GM21528 (cell line): ENCODE data around the gene FBXO47.
"Not testable (repeated sequence)": the region's sequence is repeated elsewhere in the genome, so short reads cannot be mapped to it uniquely, and the experiment has no call there.

ENCODE experiments used
- ATAC-seq: cut with Tn5 transposase; IDR thresholded peaks from one replicate; pipeline ENCODE4 v1.9.1; 2021; ENCODE audit warnings: mild to moderate bottlenecking, moderate library complexity; ENCODE audit not compliant: unreplicated experiment, low FRiP score

The FBXO47 gene

DNA sequence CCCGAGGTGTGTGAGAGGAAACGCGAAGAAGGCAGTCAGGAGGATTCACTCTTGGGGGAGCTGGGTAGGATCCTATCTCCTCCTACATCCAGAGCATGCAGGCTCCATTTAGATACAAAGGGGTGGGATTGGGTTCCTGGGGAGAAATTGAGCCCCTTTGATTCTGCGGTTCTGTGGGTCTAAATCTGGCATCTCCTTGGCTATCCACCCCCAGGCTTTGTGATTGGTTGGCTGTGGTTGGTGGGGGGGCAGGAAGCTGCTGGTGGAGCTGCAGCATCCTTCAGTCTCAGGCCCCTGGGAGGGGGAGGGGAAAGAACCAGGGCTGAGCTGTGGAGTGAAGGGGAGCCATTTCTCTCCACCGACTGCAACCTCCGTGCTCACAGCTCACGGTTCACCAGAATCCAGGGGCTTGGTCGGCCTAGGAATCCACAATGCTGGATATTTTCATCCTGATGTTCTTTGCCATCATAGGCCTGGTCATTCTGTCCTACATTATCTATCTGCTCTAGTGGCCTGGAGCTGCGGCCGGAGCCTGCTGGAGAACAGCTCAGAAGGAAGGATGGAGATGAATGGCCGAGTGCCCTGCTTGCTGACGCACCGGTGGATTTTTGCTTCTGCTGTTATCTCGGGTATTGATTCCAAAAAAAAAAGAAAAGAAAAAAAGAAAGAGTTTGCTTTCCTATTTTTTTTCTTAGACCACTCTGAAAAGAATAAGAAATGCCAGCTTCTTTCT is 41.8 kb downstream of the FBXO47 start, which contains the start of gene LASP1NB:
TSS of gene LASP1NB (plus strand) at position 352 of the 733 bp plus-strand sequence.
- no peak for ATAC-seq

GRCh38 chr17:38922538-38923297 is 44.5 kb downstream of the FBXO47 start:
- ATAC-seq: no peak

DNA sequence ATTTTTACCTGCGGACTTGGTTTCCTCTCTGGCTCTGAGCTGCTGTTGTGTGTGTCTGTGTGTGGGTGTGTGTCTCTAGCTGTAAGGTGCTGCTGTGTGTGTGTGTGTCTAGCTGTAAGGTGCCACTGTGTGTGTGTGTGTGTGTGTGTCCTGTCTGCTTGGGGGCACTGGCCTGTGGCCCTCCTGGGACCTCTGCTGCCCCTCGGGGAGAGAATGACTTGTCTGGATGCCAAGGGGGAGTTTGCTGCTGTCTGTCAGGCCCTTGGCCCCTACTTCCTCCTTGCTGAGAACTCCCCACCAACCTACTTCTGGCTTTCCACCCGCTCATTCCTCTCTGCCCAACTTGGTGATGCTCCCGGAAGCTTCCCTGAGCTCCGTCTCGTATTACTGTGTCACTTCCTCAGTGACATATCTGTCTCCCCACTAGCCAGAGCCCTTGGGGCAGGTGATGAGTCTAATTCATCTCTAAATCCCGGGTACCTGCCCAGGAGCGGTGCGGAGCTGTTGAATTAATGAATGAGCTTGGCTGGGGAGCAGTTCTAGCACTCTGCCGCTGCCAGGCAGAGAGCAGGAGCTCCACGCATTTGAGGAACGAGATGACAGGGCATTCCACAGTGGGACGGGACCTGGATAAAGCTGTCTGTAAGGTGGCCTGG is 45.3 kb downstream of the FBXO47 start:
- ATAC-seq: no peak

GRCh38 chr17:38920374-38921291 is 46.6 kb downstream of the FBXO47 start:
- no peak for ATAC-seq

DNA sequence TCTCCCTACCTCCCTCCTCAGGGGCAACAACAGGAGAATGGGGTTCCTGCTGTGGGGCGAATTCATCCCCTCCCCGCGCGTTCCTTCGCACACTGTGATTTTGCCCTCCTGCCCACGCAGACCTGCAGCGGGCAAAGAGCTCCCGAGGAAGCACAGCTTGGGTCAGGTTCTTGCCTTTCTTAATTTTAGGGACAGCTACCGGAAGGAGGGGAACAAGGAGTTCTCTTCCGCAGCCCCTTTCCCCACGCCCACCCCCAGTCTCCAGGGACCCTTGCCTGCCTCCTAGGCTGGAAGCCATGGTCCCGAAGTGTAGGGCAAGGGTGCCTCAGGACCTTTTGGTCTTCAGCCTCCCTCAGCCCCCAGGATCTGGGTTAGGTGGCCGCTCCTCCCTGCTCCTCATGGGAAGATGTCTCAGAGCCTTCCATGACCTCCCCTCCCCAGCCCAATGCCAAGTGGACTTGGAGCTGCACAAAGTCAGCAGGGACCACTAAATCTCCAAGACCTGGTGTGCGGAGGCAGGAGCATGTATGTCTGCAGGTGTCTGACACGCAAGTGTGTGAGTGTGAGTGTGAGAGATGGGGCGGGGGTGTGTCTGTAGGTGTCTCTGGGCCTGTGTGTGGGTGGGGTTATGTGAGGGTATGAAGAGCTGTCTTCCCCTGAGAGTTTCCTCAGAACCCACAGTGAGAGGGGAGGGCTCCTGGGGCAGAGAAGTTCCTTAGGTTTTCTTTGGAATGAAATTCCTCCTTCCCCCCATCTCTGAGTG is 47.7 kb downstream of the FBXO47 start:
- no peak for ATAC-seq

- no peak for ATAC-seq
Measured at GRCh38 chr17:38918916-38919315, 48.3 kb downstream of the FBXO47 start.

- no peak for ATAC-seq
Measured at GRCh38 chr17:38918129-38918913, 48.9 kb downstream of the FBXO47 start.

- no peak for ATAC-seq
Measured at GRCh38 chr17:38917259-38917658, 49.9 kb downstream of the FBXO47 start.

DNA sequence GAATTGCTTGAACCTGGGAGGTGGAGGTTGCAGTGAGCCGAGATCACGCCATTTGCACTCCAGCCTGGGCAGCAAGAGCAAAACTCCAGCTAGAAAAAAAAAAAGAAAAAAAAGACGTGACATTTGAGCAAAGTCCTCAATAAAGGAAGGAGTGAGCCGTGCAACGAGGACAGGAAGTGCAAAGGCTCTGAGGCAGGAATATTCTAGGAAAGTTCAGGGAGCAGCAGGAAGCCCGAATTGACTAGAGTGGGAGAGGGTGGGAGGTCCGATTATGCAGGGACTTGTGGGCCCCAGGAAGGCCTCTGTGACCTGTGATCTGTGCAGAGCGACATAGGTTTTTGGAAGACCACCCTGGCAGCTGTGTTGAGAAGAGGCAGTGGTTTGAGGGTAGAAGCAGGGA is 50.4 kb downstream of the FBXO47 start:
- no peak for ATAC-seq

DNA sequence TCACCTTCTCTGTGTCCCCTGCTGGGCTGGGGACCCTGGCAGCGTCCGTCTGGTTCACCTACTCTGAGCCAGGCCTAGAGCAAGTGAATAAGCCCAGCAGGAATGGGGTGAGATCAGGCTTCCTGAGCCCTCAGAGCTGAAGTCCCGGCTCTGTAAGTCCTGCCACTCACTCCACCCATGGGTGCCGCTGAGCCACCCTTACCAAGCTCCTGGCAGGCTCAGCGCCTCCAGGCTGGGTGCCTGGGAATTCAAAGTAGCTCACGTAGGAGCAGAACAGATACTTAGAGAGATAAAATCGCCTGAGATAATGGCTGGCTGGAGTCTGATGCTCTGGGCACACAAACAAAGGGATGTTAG is 51.6 kb downstream of the FBXO47 start:
- no peak for ATAC-seq

DNA sequence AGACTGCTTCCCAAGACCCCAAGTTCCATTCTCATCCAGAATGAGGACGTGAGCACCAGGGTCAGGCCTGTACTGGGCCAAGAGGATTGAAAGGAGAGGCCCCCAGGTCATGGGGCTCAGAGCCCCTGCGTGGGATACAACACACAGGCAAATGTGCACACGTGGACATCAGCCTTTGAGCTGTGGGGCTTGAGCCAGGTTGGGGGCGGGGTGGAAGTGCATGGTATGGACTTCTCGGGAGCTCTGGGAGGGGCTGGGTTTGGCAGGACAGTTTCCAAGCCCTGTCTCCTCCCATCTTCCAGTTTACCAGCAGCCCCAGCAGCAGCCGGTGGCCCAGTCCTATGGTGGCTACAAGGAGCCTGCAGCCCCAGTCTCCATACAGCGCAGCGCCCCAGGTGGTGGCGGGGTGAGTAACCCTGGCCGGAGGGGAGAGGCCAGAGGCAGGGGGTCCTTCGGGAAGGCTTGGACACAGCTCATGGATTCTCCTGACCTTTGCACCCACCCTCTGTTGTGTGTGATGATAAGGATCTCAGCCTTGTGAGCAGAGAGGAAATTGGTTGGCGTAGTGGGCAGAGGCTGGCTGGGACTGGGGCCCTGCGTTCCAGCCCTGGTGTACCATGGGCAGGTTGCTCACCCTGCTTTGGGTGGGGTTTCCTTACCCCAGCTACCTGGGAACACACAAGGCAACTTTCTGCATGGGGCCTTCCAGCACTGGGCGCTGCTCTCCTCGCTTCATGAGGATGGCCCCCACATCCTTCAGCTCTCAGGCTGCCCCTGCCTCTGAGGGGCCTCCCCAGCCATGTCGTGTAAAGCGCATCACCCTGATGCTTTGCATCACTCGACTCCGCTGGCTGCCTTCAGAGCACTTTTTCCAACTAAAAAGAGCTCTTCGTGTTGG is 52.2 kb downstream of the FBXO47 start:
- ATAC-seq: no peak

DNA sequence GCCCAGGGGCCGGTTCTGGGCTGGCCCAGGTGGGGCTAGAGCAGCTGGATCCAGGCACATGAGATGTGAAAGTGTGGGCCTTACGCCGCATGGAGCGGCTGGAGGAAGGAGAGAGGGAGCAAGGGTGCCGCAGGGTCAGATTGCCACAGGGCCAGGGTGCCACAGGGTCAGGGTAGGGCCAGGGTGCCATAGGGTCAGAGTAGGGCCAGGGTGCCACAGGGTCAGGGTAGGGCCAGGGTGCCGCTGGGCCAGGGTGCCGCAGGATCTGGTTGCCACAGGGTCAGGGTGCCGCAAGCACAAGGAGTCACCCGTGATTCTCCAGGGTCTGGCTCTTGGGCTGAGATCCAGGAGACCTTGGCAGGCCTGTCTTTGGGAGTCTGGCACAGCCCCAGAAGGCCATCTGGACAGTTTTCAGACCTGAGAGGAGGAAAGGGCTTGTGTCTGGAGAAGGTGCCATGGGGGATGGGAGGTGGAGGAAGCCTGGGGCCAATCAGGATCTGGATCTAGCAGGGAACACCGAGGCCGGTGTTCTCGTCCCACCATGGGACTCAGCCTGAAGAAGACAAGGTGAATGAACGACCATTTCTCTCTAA is 54.9 kb downstream of the FBXO47 start:
- no peak for ATAC-seq

DNA sequence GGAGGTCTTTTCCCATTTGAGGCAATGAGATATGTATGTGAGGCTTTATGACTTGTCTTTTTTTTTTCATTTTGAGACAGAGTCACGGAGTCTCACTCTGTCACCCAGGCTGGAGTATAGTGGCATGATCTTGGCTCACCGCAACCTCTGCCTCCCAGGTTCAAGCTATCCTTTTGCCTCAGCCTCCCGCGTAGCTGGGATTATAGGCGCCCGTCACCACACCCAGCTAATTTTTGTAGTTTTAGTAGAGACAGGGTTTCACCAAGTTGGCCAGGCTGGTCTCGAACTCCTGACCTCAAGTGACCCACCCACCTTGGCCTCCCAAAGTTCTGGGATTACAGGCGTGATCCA is 55.5 kb downstream of the FBXO47 start:
- ATAC-seq: not testable (repeated sequence)

DNA sequence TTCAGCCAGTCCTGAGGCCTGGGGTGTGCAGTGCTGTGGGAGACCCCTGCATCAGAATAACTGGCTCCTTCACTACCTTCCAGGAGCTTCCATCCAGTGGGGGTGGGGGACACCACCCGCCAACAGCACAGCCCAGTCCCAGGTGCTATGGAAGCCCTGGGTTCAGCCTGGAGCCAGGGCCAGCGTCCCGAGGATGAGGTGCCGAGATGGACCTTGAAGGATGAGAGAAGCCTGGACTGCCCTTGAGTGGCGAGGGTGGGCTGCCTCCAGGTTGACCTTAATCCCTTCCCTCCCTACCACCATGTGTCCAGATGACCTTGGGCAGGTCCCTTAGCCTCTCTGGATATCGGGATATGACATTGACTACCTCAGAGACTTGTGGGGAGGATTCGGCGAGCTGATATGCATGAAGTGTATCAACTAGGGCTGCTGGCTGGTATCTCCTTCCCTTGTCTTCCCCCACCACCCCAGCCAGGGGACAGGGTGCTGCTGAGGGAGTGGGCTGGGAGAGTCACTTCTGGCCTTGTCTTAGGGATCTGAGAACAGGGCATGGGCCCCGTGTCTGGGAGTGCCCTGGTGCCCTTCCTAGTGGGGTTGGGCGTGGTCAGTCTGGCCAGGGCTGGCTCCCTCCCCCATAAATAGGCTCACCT is 56.0 kb downstream of the FBXO47 start:
- ATAC-seq: no peak

- ATAC-seq: no peak
Measured at GRCh38 chr17:38910325-38910724, 56.9 kb downstream of the FBXO47 start.

- no peak for ATAC-seq
Measured at GRCh38 chr17:38908676-38909181, 58.5 kb downstream of the FBXO47 start.
